OCI-LY1 (cell line): ENCODE results near the gene BORA.

ENCODE experiments used
- CTCF ChIP-seq: fragments of 200-600 bp; sonication (generic), shearing (Covaris generic); IDR thresholded peaks from 2 replicates; pipeline ENCODE4 v1.5.1; 2017; ENCODE audit warnings: mild to moderate bottlenecking, antibody characterized with exemption, low read length, moderate library complexity, mixed read lengths
- EZH2 ChIP-seq: fragments of 200-600 bp; sonication (generic), shearing (Covaris generic); IDR thresholded peaks from 2 replicates; pipeline ENCODE4 v1.8.0; 2017; ENCODE audit warnings: borderline replicate concordance, mixed run types, mild to moderate bottlenecking, antibody characterized with exemption, low read length, moderate library complexity, mixed read lengths

DNA sequence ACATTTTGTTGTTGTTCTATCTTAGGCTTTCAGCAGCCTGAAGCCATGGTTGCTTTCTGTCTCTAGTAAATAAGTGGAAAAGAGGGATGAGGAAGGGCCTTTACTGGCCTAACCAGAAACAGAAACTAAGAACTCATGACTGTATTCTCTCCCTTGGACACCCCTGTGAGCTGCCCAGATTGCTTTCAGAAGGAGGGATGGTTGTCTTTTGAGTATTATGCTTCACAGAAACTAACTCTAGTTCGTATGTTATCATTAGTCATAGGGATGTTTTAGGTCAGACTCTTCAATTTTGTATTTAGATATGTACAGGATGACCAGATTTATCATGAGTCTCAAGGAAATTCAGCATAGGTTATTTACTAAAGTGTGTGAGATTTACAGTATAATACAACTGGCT, 17.5 kb downstream of the BORA start:
- TF ChIP-seq CTCF, result no peak
- no peak for TF ChIP-seq EZH2
